ENCODE measurements around the gene AFF2.

AFF2 gene

GRCh38 chrX:148741441-148741840 lies 241.0 kb downstream of the AFF2 start:
- no peak for DNase-seq (ENCODE audit: low read depth)

DNA sequence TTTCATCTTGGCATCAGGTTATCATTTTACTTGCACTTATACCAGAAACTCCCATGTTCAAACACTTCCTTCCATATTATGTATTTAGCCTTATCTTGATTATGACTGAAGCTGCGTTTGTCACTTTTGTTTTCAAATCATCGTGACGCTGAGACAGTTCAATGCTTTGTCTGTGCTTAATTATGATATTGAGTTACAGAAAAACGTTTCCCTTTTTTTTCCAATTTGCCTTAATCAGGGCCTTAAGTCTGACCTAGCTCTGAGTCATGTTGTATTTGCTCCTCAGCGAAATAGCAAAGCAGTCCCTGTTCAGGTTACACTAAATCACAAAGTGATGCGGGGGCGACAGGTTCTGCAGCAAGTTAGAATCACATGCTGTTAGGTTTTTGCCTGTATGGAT lies 254.7 kb downstream of the AFF2 start:
- DNase-seq (ENCODE audit: low read depth): no peak

GRCh38 chrX:148763896-148764295 lies 263.5 kb downstream of the AFF2 start:
- no peak for DNase-seq (ENCODE audit: low read depth)

DNA sequence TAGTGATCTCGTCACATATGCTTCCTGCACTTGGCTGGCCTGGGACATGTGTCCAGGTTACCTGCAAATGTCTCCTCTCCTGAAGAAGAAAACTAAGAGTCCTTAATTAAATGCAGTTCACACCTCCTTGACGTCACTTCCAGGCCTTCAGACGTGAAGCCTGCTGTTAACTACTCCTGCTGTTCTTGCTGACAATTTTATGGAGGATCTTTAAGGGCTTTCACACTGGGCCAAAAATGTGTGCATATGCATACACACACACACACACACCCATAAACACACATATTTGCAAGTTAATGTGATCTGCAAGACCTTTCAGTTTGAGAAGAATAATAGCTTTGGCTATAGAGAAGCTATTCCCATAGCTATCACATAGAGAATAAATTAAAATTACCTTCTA lies 267.9 kb downstream of the AFF2 start:
- no peak for DNase-seq (ENCODE audit: low read depth)

DNA sequence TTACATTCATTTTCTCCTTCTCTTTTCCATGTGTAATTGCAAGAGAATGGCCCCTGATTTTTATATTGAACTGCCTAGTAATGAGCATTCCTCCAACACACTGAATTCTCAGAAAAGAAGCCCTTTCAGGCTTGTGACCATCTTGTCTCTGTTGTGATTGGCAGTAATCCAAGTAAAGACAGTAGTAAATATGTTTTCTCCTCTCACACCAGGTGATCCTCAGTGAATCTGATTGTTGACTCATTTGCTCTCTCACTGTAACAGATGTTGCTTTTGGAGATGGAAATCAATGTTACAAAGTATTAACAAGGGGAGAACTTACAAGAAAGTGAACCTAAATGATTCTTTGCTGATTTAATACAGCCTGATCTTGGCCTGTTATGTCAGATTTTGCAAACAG lies 271.0 kb downstream of the AFF2 start:
- DNase-seq (ENCODE audit: low read depth): no peak

DNA sequence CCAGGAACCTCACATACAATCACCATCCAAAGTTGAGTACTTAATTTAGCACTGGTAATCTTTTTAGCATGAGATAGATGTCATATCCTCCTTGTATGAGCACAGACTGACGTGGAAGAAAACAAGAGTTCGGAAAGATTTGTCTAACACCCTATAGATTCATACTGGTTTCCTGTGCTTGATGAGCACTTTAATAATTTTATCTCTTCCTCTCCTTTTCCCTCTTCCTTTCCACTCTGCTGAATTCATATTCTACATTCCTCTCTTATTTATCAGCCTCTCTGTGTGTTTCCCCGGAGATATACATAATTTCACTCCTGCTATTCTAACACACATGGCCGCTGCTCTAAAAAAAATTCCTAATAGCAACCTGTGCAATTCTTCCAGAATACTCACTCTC lies 273.9 kb downstream of the AFF2 start:
- no peak for DNase-seq (ENCODE audit: low read depth)

GRCh38 chrX:148784137-148784536 lies 283.7 kb downstream of the AFF2 start:
- no peak for DNase-seq (ENCODE audit: low read depth)

DNA sequence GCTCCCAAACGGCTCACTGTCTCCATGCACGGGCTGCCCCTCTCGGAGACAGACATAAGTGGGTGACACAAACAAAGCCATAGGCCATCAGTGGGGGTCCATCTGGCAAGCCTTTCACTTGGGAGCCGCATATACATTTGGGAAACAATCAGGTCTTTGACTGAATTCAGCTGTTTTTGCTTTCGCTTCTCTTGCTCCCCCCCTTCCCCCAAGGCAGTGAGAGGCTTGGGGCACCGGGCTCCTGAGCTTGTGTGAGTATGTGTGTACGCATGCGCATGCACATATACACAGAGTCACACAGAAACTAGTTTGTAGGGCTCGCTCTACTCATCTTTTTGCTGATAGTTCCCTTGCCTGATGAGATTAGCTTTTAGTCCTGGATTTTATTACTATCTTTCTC lies 284.4 kb downstream of the AFF2 start:
- no peak for DNase-seq (ENCODE audit: low read depth)

GRCh38 chrX:148785256-148785655 lies 284.8 kb downstream of the AFF2 start:
- DNase-seq (ENCODE audit: low read depth): no peak

- no peak for DNase-seq (ENCODE audit: low read depth)
These were observed 288.0 kb downstream of the AFF2 start for GRCh38 chrX:148788449-148788848.

GRCh38 chrX:148794350-148794749 lies 293.9 kb downstream of the AFF2 start:
- no peak for DNase-seq (ENCODE audit: low read depth)

- DNase-seq (ENCODE audit: low read depth): no peak
These were observed 304.4 kb downstream of the AFF2 start for GRCh38 chrX:148804579-148805355.

- no peak for DNase-seq (ENCODE audit: low read depth)
These were observed 305.9 kb downstream of the AFF2 start for GRCh38 chrX:148806145-148806870.

DNA sequence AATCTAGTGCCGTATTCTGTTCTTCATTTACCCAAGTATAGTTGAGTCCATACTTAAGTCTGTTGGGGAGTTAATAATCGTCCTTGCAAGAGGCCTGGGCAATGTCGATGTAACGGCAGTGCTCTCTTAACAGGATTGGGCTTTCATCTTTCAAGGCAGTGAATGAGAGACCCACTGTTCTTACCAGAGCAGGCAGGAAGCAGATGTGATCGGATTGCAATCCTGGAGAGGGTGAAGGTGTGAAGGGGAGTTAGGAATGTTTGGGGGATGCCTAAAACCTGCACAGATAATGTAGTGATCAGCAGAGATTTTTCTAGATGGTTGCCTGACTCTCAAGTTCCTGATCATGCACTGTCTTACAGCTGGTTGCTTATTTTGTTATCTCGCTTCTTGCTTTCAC lies 308.4 kb downstream of the AFF2 start:
- DNase-seq (ENCODE audit: low read depth): no peak

- DNase-seq (ENCODE audit: low read depth): no peak
These were observed 310.8 kb downstream of the AFF2 start for GRCh38 chrX:148811236-148811635.

DNA sequence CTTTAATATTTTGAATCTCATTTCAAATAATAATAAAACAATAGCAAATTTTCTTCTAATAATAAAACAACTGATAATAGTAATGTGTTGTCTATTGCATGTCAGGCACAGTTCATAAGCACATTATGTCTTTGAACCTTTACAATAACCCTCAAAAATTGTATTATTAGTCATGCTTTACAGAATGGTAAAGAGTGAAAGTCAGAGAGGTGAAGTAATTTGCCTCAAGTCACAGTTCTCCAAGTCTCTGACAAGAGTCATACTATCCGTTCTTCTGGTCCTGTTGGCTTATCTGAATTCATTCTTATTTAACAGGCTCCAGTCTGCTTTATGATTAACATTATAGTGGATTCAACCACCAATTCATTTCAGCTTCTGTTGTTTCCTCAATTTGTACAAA lies 313.0 kb downstream of the AFF2 start:
- no peak for DNase-seq (ENCODE audit: low read depth)

- DNase-seq (ENCODE audit: low read depth): no peak
These were observed 313.6 kb downstream of the AFF2 start for GRCh38 chrX:148813967-148814366.

DNA sequence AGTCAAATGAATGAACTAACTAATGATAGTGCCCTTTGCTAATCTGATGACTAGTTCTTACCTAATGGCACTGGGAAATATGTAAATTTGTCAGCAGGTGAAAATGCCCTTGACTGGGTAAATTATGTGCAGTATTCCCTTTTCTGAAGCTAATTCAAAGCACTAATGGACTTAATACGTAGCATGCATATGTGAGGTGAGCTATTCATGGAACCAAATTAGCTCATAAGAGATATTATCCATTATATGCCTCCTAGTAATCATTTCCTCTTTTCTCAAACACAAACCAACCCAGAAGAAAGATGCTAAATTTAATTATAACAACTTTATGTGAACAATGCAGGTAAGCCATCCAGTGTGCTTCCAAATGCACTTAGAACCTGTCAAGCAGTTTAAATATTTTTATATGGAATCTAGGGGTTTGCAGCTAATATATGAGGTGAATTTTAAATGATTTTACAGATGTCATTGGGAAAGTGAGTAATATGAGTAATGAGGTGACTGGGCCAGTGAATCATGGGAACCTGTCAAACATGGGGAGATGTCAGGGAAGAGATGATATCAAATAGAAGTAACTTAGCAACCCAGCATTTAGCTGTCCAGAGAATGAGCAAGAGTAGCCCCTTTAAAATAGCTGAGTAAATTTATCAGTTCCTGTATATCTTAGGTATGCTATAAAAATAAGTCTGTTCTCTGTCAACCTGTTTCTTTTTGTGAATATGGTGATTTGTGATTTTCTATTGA lies 315.0 kb downstream of the AFF2 start:
- no peak for DNase-seq (ENCODE audit: low read depth)

GRCh38 chrX:148823986-148824385 lies 323.6 kb downstream of the AFF2 start:
- DNase-seq (ENCODE audit: low read depth): no peak

DNA sequence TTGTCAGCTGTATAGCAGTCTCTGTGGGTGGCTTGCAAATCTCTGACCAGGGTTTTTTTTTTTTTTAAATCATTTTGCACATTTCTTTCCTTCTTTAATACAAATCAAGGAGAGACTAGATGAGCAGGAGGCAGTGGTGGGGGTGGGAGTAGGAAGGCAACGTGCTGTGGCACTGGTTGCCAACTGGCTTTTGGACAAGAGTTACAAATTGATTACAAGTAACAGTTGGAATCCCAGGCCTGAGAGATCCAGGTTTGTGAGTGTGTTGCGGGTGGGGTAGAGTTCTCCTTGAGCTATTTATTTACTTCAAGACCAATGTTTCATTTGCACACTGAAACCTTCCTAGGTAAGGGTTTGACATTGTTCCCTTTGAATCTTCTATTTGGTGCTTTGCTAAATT lies 325.3 kb downstream of the AFF2 start:
- DNase-seq (ENCODE audit: low read depth): no peak

GRCh38 chrX:148836741-148837140 lies 336.3 kb downstream of the AFF2 start:
- no peak for DNase-seq (ENCODE audit: low read depth)

DNA sequence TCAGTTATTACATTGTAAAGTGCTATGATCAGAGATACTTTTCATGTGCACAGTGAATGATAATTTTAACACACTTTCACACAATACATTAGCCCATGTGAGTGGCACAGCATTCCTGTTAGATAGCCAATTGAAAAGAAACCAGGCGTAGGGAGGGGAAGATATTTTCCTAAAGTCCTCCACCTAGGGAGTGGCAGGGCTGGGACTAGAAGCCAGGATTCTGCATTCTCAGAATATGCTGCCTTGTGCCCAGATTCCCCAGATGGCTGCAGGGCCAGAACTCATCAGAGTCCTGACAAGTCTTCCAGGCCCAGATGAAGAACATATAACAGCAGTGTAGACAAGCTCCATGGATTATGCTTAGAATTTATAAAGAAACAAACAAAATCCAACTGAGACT lies 350.2 kb downstream of the AFF2 start:
- DNase-seq (ENCODE audit: low read depth): no peak

- DNase-seq (ENCODE audit: low read depth): no peak
These were observed 353.9 kb downstream of the AFF2 start for GRCh38 chrX:148854306-148854705.
